Fibroblast of gingiva (primary cell): ENCODE measurements around the gene MCM5.
"Not testable (repeated sequence)": the region's sequence is repeated elsewhere in the genome, so short reads cannot be mapped to it uniquely, and the experiment has no call there.

Experiments
- DNase-seq: peaks from one replicate; pipeline ENCODE4 v3.0.0-alpha.2; 2011; ENCODE audit warnings: low read depth

Gene MCM5

DNA sequence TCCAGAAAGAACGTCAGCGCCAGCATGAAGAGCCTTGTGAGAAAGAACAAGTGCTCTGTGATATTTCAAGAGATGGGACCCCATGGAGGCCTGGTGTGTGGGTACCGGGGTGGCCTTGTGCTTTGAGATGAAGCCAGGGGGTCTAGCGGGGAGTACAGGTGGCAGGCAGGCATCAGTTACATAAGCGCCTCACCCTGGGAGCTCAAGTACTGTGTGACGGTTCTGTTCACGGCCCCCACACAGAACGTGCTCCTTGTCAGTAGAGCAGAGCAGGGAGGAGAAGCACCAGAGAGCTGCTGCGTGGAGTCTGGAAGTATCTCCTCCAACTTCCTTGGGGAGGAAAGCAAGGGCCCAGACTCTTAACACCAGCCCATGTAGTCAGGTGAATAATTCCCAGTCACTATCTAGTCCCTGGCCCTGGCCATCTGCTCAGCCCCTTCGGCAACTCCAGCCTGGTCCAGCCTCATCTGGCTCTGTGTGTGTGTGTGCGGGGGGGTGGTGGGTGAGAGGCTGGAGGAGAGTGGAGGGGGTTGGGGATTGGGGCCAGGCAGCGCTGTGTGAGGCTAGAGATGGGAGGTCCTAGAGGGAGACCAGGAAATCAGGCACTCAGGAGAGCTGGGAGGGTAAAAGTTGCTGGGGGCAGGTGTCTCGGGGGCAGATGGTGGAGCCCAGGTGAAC, 32.4 kb downstream of the MCM5 start:
- DNase-seq, result no peak

DNA sequence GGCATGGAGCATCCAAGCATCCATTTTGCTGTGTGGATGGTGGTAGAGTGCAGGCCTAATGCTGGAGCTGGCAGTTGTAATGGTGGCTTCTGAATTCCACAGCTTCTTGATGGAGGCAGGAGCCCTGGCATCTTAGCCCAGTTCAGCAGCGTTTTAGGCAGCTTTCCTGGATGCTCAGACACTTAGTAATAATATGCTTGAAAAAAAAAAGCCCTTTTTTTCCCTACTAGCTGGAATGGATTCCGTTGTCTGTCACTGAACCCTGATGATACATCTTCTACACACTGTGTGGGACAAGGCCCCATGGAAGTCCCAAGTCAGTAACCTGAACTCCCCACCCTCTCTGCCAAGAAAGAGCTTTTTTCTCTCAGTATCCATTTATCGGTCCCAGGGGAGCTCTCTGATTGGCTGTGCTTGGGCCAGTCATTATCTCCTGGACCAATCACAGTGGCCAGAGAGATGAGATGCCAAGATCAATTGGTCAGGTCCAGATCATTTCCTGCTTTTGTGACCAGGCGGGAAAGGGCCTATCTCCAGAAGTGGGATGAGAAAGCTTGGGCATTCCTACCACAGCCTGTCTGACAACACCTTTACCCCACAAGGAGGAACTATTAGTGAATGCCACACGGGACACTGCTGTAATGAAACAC, 34.2 kb downstream of the MCM5 start:
- DNase-seq, result no peak

DNA sequence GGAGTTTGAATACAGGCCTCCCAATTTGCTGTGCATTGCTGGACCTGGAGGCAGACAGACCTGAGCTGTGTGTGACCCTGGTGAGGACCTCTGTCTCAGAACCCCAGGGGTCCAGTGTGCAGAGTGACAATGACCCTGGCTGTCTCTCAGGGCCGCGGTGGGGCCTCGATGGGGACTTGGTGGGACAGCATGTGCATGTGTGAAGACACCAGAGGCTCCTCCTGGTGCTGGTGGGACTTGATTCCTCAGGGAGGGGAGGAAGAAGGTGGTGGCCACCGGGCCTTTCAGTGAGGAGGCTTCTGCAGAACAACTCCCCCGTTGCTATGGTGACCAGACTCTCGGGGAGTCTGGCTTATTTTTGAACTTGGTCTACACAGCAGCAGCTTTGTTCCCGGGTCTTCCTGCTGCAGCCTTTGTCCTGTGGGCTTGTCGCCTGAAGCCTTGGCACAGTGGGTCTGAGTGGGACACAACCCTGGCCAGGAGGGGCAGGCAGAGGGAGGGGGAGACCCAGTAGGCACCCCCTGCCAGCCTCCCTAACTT, 35.3 kb downstream of the MCM5 start:
- DNase-seq, result no peak

DNA sequence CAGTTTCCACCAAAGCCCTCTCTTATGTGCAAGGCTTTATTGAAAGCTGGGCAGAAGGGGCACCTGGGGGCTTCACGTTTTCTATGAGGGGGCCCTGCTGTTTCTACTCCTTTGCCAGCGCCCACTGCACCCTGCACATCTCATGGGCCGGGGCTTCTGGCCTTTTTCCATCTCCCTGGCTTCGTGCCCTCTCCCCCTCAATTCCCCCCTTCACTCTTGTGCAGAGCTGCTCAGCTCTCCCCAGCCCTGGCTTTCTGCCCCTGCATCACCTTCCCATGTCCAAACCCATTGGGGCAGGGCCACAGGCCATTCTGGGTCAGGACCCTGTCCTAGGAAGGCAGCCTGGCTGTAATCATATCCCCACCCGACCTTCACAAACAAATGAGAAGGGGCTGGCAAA, 36.5 kb downstream of the MCM5 start:
- no peak for DNase-seq

DNA sequence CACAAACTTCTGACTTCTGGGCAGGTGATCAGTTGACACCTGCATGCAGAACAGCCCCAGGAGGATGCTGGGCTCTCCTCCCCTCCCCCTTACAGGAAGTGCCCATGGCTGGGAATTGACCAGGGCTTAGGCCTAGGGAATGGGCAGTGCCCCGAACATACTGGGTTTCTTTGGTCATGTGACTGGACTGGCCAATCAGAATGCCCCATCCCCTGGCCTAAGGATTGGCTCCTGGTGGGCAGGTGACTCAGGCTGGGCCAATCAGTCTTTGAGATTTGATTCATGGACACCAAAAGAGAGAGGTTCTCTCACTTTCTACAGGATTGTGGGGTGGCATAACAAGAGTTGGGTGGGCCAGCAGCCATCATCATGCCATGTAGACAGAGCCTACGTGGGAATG, 37.1 kb downstream of the MCM5 start:
- no peak for DNase-seq

DNA sequence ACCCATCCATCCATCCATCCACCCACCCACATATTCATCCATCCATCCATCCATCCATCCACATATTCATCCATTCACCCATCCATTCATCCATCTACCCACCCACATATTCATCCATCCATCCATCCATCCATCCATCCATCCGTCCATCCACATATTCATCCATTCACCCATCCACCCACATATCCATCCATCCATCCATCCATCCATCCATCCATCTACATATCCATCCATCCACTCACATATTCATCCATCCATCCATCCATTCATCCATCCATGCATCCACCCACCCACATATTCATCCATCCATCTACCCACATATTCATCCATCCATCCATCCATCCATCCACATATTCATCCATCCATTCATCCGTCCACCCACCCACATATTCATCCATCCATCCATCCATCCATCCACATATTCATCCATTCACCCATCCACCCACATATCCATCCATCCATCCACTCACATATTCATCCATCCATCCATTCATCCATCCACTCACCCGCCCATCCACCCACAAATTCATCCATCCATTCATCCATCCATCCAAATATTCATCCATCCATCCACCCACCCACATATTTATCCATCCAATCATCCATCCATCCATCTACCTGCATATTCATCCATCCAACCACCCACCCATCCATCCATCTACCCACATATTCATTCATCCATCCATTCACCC, 38.9 kb downstream of the MCM5 start:
- not testable (repeated sequence) for DNase-seq

DNA sequence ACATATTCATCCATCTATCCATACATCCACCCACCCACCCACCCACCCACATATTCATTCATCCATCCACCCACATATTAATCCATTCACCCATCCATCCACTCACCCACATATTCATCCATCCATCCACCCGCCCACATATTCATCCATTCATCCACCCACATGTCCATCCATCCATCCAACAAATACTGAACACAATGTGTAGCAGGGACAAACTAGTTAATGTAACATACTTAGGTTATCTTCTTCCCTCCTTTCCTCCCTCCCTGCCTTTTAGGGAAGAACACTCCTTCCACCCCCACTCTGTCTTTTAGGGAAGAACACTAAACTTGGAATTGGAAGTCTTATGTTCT, 39.4 kb downstream of the MCM5 start:
- no peak for DNase-seq

DNA sequence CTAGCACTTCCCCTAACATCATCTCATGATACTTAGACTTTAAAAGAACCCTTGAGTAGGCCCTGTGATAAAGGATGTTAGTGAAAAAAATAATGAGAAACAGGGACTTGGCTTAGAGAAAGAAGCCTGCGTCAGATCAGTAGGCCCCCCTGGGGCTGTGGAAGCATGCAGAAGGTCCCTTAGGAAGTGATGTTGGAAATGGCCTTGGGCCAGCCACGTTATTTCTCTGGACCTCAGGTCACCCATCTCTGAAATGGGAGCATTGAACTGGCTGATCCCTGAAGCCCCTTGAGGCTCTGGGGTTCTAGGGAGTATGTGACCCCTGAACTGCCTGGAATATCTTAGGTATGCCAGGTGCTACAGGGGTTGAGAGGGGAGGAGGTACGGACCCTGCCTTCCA, 40.2 kb downstream of the MCM5 start:
- DNase-seq, result no peak

DNA sequence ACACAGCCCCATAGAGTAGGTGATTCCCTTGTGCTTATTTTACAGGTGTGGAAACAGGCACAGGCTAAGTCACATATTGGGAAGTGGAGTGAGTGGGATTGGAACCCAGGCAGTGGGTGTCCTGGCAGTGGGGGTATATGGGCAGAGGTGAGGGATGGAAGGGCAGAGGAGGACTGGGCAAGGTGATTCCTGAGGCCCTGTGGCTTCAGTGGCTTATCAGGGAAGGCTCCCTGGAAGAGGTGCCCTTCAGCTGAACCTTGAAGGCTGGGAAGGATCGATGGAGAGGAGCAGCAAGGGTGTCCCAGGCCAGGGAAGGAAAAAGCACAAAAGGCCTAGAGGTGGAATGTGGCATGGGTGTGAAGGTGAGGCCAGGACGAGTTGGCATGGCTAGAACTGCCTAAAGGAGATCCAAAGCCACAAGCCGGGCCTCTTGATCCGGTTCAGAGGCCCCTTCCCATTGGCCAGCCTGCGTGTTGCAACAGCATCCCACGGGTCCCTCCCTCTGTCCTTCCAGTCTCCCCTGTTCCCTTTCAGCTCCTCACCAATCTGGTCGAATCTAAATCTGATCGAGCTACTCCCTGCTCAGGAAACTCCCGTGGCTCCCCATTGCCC, 41.7 kb downstream of the MCM5 start:
- no peak for DNase-seq

DNA sequence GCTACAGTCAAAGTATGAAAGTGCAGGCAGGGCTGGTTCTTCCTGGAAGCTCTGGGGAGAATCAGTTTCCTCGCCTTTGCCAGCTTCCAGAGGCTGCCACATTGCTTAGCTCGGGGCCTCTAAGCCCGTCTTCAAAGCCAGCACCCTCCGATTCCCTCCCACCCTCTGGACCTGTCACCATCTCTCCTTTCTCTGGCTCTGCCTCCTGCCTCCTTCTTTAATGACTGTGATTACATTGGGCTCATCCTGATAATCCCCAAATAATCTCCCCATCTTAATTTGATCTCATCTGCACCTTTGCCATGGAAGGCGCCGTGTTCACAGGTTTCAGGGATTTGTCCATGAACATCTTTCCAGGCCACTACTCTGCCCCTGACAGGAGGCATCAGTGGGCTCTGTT, 42.5 kb downstream of the MCM5 start:
- DNase-seq, result no peak

DNA sequence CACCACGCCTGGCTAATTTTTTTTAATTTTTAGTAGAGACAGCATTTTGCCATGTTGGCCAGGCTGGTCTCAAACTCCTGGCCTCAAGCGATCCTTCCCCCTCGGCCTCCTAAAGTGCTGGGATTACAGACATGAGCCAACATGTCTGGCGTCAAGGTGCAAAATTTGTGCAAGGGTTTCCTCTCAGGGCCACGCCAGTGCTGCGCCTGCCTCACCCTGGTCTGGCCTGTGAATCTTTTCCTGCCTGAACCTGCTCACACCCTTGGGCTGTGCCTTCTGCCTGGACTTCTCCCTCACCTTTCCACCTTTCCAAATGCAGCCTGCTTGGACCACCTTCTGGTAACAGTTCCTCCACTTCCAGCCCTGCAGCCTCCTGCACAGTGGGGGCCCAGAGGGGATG, 43.4 kb downstream of the MCM5 start:
- DNase-seq, result no peak

DNA sequence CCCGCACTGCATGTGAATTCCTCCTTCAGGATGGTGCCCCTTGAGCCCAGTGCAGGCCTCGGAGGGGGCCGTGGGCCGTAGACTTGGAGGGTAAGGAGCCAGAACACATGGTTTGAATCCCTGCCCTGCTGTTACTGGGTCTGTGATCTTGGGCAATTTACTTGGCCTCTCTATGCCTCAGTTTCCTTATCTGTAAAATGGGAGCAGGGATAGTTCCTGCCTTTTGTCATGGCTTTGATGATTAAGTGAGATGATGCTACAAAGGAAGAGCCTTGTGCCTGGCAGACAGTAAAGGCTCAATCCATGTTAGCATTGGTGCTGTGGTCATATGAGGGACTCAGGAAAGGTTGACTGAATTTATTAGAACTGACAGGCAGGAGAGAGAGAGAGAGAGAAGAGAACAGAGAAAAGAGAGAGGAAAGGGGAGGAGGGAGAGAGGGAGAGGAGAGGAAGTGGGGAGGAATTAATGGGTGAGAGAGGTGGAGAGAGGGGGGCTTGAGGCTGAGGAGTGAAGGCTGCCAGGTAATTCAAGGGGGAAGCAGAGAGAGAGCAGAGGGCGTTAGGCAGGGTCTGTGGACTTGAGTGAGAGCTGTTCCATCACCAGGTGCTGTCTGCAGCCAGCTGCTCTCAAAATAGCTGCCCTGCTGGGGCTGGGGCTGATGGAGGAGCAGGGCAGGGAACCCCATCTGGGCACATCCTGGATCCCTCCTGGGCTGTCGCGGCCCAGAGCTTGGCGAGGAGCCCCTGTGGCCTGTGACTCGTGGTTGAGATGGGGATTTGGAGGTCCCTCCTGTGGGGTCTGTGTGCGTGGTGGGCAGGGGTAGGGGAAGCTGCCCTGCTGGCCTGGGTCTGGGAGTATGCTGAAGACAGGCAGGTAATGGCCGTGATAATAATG, 44.1 kb downstream of the MCM5 start:
- no peak for DNase-seq

DNA sequence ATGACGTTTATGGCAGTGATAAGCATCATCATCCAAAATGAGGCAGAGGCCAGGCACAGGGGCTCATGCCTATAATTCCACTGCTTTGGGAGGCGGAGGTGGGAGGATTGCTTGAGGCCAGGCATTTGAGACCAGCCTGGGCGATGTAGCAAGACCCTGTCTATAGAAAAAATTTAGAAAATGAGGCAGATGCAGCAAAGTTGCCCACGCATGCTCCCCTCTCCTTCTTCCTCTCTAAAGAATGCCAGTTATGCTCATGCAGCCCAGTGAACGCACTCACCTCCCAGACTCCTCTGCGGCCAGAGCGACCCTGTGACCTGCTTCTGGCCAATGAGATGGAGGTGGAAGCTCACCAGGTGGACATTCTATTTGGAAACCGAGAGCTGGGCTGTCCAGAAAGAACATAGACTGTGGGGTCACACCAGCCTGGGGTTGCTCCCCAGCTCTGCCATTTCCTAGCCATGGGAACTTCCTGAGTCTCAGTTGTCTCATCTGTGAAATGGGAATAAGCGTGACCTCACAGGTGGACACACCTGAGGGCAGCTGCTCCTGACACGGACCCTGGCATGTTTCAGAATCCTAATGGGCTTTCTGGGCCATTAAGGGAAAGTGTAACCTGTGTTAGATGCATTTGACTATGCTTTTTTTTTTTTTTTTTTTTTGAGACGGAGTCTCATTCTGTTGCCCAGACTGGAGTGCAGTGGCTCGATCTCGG, 44.9 kb downstream of the MCM5 start:
- DNase-seq, result no peak

DNA sequence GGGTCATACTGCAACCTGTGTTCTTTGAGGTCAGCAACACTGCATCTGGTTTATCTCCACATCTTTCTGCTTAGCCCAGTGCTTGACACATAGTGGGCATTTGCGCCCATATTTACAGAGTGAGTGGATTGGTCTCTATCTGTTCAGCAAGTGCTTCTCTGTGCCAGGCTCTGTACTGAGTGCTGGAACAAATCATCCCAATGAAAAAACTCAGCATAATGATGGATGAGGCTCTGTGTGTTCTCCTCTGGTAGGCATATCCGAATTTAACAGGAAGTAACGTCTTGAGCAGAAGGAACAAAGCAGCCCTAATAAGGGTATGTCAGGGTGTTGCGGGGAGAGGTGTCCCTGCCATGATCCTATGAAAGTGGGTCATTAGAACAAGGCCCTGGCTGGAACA, 46.0 kb downstream of the MCM5 start:
- DNase-seq, result no peak

DNA sequence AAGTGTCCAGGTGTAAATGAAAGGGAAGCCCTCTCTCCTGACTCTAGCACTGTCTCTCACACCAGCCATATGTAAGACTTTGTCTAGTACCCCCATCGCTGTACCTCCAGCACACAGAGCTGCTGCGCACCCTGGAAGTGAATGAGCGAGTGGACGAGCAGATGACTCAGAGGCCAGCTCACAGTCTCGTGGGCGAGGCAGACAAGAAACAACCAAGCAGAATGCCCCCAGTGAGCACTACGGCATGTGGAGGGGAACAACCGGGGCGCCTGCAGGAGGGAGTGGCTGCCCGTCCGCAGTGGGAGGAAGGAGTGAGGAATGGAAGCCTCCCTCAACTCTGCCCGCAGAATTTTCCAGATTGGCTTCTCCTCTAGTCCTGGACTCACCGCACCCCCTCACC, 46.4 kb downstream of the MCM5 start:
- DNase-seq, result peak; percentile 26

DNA sequence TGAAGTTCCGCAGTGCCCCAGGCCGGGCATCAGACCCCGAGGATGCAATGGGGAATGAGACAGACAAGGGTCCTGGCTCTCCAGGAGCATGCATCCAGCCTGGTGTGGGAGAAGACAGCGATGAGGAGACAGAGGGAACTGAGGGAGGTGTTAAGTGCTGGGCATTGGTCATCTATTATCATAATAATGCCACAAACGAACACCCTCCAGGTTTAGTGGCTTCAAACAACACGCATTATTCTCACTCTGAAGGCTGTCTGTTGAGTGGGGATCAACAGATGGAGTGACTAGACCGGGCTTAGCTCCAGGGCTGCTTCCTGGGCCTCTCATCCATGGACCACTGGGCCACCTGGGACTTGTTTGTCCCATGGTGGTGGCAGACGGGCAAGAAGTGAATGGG, 48.6 kb downstream of the MCM5 start:
- no peak for DNase-seq

DNA sequence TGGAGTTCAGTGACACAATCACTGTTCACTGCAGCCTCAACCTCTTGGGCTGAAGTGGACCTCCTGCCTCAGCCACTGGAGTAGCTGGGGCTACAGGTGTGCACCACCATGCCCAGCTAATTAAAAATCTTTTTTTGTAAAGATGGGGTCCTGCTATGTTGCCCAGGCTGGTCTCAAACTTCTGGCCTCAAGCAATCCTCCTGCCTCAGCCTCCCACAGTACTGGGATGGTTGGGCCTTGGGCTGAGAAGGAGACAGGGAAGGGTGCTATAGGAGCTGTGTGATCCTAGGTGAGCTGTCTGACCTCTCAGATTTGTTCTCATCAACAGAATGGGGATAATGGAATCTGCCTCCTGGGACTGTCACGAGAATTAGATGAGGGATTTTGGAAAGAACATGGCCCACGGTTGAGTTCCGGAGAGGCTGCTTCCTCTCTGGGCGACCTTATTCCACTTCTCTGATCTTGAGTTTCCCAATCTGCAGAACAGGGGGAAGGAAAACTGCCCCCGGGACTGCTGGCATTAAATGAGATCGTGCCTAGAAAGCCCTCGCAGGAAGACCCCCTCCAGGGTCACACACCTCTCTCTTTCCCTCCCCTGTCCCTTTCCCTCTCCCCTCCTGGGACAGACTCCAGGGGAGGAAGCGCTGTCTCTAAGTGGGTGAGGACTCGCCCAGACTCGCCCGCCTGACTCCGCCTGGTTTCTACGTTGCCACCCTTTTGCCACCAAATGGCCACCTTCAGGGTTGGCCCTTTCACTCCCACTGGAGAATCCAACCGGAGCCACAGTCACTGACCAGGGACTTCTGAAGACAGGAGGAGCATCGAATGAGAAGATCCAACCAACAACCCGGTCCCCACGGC, 50.1 kb downstream of the MCM5 start:
- DNase-seq, result no peak

DNA sequence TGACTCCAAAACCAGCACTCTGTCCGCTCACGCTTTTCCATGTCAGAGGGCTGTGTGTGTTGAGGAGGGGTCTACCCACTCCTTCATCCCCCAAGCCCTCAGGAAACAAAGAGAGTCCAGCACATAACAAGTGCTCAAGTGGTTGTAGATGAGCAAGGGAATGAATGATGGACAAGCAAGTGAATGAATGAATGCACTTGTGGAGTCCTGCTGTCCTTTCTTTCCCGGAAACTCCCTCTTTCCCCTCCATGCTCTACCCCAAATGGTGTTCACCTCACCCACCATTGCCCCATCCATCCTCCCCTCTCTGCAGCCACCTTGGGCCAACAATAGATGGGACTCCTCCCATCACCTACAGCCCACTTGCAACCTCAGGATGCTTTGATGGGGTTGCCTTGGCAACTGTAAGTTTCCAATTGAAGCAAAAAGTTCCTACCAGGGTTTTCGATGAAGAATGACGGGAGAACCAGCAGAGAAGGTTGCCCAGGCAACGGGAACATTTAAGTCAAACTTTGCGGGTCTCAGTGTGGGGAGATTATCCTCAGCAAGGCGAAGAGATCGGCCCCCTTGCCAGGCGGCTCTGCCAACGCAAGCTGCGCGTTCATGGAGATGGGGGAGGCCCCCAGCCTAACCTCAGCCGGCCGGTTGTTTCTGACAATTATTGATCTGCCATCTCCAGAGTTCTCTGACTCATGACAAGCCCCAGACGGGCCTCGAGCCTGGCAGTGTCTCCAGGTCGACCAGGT, 51.1 kb downstream of the MCM5 start:
- no peak for DNase-seq

DNA sequence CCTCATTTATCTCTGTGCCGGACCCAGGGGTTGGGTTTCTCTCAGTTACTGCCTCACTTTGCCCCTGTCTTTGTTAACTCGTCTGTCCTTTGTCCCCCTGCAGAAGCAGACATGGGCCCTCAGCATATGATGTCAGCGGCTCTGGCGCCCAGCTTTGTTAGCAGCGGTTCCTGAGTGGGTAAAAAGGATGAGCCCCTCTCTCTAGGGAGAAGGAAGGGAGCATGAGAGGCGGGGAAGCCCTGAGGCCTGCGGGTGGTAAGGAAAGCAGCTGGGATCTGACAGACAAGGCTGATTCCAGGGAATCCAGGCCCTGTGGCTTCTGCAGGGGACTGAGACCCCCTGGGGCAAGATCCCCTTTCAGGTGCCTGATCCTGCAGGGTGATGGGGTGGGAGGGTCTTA, 51.7 kb downstream of the MCM5 start:
- DNase-seq, result no peak

DNA sequence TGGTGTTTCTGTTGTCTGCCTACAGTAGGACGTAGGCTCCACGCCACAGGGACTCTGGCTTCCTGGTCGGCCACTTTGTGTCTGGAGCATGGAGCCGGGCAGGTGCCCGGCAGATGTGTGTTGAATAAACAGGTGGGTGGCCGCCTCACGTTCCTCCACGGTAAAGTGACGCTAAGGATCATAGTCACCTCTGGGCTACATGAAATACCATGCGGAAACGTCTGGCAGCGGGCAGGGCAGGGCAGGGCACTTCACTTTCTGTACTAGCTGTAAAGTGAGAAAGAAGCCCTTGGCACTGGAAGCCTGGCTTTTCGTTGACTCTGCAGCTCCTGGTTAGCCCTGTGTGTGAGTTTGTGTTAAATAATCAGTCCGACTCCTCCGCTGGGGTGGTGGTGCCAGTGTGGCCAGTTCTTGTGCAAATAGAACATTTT, 52.4 kb downstream of the MCM5 start:
- DNase-seq, result no peak
